ENCODE data around the gene GHITM.

- TF ChIP-seq CTCF (IDR thresholded peaks at IDR 0.05) = no peak
- TF ChIP-seq POLR2A (IDR thresholded peaks at IDR 0.05) = no peak
These were observed 16.7 kb downstream of the GHITM start for GRCh38 chr10:84156009-84156408.

Data from esophagus squamous epithelium (tissue), 4 donors.